SJCRH30 (cell line): ENCODE results near the gene ADGRB3. TPM values are rescaled to one million over a fixed set of nuclear protein-coding genes. Genes with fewer than 3 reads are reported as not detected.
"Not testable (repeated sequence)": the region's sequence is repeated elsewhere in the genome, so short reads cannot be mapped to it uniquely, and the experiment has no call there.

Experiments used
- DNase-seq, 2 experiments: peaks; one replicate each; pipeline ENCODE4 v3.0.0-alpha.2; 2015 to 2020
- H3K27ac ChIP-seq: fragments of 250-450 bp; sonication (Bioruptor Pico); 2 replicates; pipeline ENCODE4 v1.5.1; 2020; ENCODE audit warnings: mild to moderate bottlenecking, moderate library complexity
- H3K27me3 ChIP-seq: fragments of 250-450 bp; sonication (Bioruptor Pico); 2 replicates; pipeline ENCODE4 v1.5.1; 2020; ENCODE audit warnings: mild to moderate bottlenecking, moderate library complexity
- H3K36me3 ChIP-seq: fragments of 250-450 bp; sonication (Bioruptor Pico); 2 replicates; pipeline ENCODE4 v1.5.1; 2020; ENCODE audit warnings: mild to moderate bottlenecking, moderate library complexity
- H3K4me1 ChIP-seq: fragments of 250-450 bp; sonication (Bioruptor Pico); 2 replicates; pipeline ENCODE4 v1.5.1; 2020; ENCODE audit warnings: mild to moderate bottlenecking, moderate library complexity
- H3K4me3 ChIP-seq: fragments of 250-450 bp; sonication (Bioruptor Pico); 2 replicates; pipeline ENCODE4 v1.5.1; 2020; ENCODE audit warnings: mild to moderate bottlenecking, moderate library complexity
- H3K9me3 ChIP-seq: fragments of 250-450 bp; sonication (Bioruptor Pico); replicated peaks from 2 replicates; pipeline ENCODE4 v1.5.1; 2020; ENCODE audit warnings: mild to moderate bottlenecking, moderate library complexity
- total RNA-seq: library from RNA; depleted of rRNA; stranded (reverse); fragments of >200 nt; shearing (Covaris generic); gene quantifications from 2 replicates; pipeline ENCODE4 v1.2.3, GENCODE V29; 2014

ADGRB3 gene
- total RNA-seq, 1 experiment from 2014 or later, result 8.7 TPM

DNA sequence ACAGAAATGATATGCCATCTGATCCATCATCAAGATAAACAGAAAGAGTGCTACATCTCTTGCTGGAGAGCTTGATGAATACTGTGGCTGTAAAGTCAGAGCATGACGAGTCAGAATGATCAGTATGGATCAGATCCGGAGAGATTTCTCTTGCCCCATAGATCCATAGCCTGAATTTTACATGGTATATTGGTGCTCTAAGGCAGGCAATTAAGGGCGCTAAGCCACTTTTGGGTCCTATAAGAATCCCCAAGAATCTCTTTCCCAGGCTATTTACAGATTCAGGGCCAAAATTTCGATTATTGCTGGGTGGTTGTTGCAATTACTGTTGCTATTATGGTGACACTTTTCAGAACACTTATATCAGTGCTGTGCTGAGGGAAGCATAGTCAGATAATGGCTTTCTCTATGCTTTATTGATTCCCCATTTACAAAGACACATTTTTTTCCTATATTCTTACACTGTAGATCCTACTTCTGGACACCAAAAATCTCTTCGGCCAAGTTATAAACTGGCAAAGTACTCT lies 94.4 kb downstream of the ADGRB3 start:
- no peak overlapping the region for H3K27ac ChIP-seq

DNA sequence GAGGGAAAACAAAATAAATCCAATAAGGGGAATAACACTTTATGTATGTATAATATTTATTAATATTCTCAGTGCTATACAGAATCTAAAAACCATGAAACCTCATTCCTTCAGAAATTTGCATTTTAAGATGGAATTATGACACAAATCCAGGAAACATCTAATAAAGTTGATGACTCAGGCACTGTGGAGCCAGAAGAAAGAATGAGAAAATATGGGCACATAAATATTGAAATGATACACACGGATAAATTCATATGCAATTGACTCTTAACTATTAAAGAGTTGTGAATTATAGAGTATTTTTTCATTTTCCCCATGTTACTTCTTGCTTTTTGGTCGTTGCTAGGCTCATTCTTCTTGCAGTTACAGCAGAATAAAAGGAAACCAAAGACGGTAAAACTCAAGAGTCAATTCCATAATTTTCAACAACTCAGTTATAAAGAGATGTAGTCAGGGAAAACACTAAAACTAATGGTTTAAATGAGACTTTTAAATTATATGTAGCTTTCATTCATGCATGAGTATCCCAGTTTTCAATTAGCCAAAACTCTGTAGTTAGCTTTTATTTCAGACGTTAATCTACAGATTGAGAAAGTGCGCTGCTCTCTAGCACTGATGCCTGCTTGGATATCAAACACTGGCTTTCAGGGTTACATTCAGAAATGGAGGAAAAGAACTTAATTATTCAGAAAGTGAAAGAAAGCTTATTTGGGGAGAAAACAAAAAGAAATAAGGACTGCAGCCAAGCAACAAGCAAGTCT lies 95.4 kb downstream of the ADGRB3 start:
- H3K27ac ChIP-seq, result no peak overlapping the region
- H3K9me3 ChIP-seq, result no peaks in the 10 kb centered on the region
- no peak for DNase-seq
- no peak overlapping the region for H3K4me3 ChIP-seq
- peaks cover 7% of the 10 kb centered on the region for H3K4me1 ChIP-seq
- H3K27me3 ChIP-seq, result no peaks in the 10 kb centered on the region
- H3K36me3 ChIP-seq, result no peaks in the 10 kb centered on the region

More for the DNA sequence above, 94.4 kb downstream of the ADGRB3 start:
- Histone ChIP-seq H3K36me3 (no peaks in the 10 kb centered on the region), H3K9me3 (no peaks in the 10 kb centered on the region), H3K27me3 (no peaks in the 10 kb centered on the region), H3K4me1 (peaks cover 12% of the 10 kb centered on the region), H3K4me3 (no peak overlapping the region)
- DNase-seq, result no peak

GRCh38 chr6:68732423-68732822 lies 97.3 kb downstream of the ADGRB3 start:
- Histone ChIP-seq H3K36me3 (no peaks in the 10 kb centered on the region), H3K9me3 (no peaks in the 10 kb centered on the region), H3K4me1 (0 out of 2 replicates have a peak, but pooled peaks cover 3% of the 10 kb centered on the region), H3K4me3 (no peak overlapping the region), H3K27ac (no peak overlapping the region), H3K27me3 (no peaks in the 10 kb centered on the region)
- no peak for DNase-seq

DNA sequence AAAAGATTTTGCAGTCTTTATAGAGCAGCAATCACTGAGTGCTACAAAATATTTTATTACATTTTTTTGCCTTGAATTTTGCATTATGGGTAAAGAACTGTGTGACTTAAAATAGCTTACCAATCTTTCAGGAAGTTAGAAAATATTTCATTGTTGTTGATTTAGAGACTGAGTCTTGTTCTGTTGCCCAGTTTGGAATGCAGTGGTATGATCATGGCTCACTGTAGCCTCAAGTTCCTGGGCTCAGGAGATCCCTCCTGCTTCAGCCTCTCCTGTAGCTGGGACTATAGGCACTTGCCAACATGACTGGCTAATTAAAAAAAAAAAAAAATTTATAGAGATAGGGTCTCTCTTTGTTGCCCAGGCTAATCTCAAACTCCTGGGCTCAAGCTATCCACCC lies 100.8 kb downstream of the ADGRB3 start:
- Histone ChIP-seq H3K36me3 (no peaks in the 10 kb centered on the region), H3K4me1 (no peaks in the 10 kb centered on the region), H3K4me3 (no peak overlapping the region), H3K27ac (no peak overlapping the region), H3K9me3 (no peaks in the 10 kb centered on the region), H3K27me3 (no peaks in the 10 kb centered on the region)
- DNase-seq, result no peak

GRCh38 chr6:68737061-68737460 lies 102.0 kb downstream of the ADGRB3 start:
- H3K4me3 ChIP-seq, result no peak overlapping the region
- H3K27me3 ChIP-seq, result no peaks in the 10 kb centered on the region
- H3K4me1 ChIP-seq, result no peaks in the 10 kb centered on the region
- H3K27ac ChIP-seq, result no peak overlapping the region
- DNase-seq, result no peak
- H3K36me3 ChIP-seq, result no peaks in the 10 kb centered on the region
- H3K9me3 ChIP-seq, result no peaks in the 10 kb centered on the region

- no peak overlapping the region for H3K4me3 ChIP-seq
- H3K27ac ChIP-seq, result no peak overlapping the region
- no peaks in the 10 kb centered on the region for H3K27me3 ChIP-seq
- H3K4me1 ChIP-seq, result no peaks in the 10 kb centered on the region
- no peak for DNase-seq
- no peaks in the 10 kb centered on the region for H3K9me3 ChIP-seq
- H3K36me3 ChIP-seq, result no peaks in the 10 kb centered on the region
These were observed 103.0 kb downstream of the ADGRB3 start for GRCh38 chr6:68738039-68738438.

DNA sequence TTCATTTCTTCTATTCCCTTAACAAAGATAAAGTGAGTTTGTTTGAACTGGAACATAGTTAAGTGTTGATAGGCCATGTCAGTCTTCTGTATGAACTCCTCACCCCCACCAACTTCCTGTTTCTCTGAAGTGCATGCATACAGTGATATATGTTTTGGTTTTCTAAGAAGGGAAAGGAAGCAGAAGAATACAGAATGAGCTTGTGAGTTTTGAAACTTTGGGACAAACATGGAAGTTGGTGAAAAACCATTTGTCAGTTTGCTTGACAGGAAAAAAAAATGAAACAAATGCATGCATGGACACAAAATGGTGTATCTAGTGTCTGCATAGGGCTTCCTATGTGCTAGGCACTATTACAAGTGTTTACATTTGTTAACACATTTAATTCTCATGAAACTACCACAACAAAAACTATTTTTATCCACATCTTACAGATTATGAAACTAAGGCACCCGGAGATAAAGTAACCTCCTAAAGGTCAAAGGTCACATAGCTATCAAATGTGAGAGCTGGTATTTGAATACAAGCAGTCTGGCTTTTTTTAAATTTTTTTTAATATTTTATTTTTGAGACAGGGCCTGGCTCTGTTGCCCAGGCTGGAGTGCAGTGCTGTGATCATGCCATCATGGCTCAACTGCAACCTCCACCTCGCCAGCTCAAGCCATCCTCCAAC lies 105.9 kb downstream of the ADGRB3 start:
- no peak for DNase-seq
- H3K9me3 ChIP-seq, result no peaks in the 10 kb centered on the region
- H3K4me3 ChIP-seq, result no peak overlapping the region
- no peaks in the 10 kb centered on the region for H3K27me3 ChIP-seq
- H3K36me3 ChIP-seq, result no peaks in the 10 kb centered on the region
- H3K27ac ChIP-seq, result no peak overlapping the region
- no peaks in the 10 kb centered on the region for H3K4me1 ChIP-seq

- no peaks in the 10 kb centered on the region for H3K27me3 ChIP-seq
- no peak for DNase-seq
- no peaks in the 10 kb centered on the region for H3K4me1 ChIP-seq
These were observed 106.7 kb downstream of the ADGRB3 start for GRCh38 chr6:68741501-68742386.

GRCh38 chr6:68743099-68743498 lies 108.0 kb downstream of the ADGRB3 start:
- Histone ChIP-seq H3K27me3 (no peaks in the 10 kb centered on the region), H3K4me1 (no peaks in the 10 kb centered on the region), H3K27ac (no peak overlapping the region), H3K9me3 (no peaks in the 10 kb centered on the region), H3K36me3 (no peaks in the 10 kb centered on the region), H3K4me3 (no peak overlapping the region)
- DNase-seq, result no peak

More at GRCh38 chr6:68741501-68742386, 106.7 kb downstream of the ADGRB3 start:
- no peak overlapping the region for H3K27ac ChIP-seq
- H3K4me3 ChIP-seq, result no peak overlapping the region
- H3K9me3 ChIP-seq, result no peaks in the 10 kb centered on the region
- H3K36me3 ChIP-seq, result no peaks in the 10 kb centered on the region

DNA sequence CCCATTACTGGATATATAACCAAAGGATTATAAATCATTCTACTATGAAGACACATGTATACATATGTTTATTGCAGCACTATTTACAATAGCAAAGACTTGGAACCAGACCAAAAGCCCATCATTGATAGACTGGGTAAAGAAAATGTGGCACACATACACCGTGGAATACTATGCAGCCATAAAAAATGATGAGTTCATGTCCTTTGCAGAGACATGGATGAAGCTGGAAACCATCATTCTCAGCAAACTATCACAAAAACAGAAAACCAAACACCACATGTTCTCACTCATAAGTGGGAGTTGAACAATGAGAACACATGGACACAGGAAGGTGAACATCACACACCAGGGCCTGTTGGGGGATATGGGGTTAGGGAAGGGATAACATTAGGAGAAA lies 109.3 kb downstream of the ADGRB3 start:
- not testable (repeated sequence) for H3K27ac ChIP-seq, H3K27me3 ChIP-seq, H3K4me1 ChIP-seq, DNase-seq, H3K4me3 ChIP-seq, H3K36me3 ChIP-seq, H3K9me3 ChIP-seq

DNA sequence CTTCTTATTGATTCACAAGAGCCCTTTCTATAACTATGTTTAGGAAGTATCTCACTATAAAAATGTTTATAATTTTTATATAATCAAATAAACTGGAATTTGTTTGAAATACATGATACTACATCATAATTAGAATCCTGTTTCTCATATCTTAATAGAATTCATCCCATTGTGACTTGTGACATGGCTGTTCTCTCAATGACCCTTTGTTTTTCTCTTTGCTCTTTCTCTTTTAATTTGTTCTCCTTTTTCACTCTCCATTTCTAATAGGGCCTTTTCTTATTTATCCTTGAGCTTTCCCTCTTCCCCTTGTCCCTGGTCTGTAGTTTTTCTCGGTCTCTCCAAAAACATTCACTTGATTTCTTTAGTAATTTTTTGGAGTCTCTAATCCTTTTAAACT lies 111.3 kb downstream of the ADGRB3 start:
- Histone ChIP-seq H3K27me3 (no peaks in the 10 kb centered on the region), H3K9me3 (no peaks in the 10 kb centered on the region), H3K4me3 (no peak overlapping the region), H3K36me3 (no peaks in the 10 kb centered on the region), H3K4me1 (no peaks in the 10 kb centered on the region), H3K27ac (no peak overlapping the region)
- DNase-seq, result no peak

- no peaks in the 10 kb centered on the region for H3K36me3 ChIP-seq
- H3K4me1 ChIP-seq, result no peaks in the 10 kb centered on the region
- H3K27ac ChIP-seq, result no peak overlapping the region
- no peaks in the 10 kb centered on the region for H3K27me3 ChIP-seq
- no peaks in the 10 kb centered on the region for H3K9me3 ChIP-seq
- DNase-seq, result no peak
- H3K4me3 ChIP-seq, result no peak overlapping the region
These were observed 112.2 kb downstream of the ADGRB3 start for GRCh38 chr6:68747110-68747790.

GRCh38 chr6:68747832-68748231 lies 112.8 kb downstream of the ADGRB3 start:
- not testable (repeated sequence) for H3K4me1 ChIP-seq, H3K27me3 ChIP-seq, DNase-seq

DNA sequence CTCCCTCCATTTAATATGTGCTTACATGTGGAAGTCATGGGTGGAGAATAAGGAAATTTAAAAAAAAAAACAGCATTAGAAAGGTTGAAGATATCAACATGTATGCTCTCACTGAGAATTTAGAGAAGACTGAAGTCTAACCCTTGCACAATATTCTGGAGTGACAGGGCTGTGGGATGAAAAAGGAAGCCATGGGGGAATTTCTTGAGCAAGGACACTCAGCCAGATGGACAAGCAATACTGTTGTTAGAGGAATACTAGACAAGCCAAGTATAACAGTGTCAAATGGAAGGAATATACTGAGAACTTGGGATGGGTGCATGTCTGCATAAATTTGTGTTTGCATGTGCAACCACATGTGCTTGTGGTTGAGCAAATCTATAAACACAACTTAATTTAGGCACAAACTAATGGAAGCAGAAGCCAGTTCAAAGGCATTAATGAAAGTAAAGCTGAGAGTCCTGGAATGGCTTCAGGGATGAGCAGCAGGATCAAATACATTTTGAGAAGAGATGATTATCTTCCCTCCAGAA lies 119.7 kb downstream of the ADGRB3 start:
- no peaks in the 10 kb centered on the region for H3K4me1 ChIP-seq
- no peak overlapping the region for H3K27ac ChIP-seq
- no peaks in the 10 kb centered on the region for H3K9me3 ChIP-seq
- no peak for DNase-seq
- H3K36me3 ChIP-seq, result no peaks in the 10 kb centered on the region
- no peak overlapping the region for H3K4me3 ChIP-seq
- no peaks in the 10 kb centered on the region for H3K27me3 ChIP-seq

More at GRCh38 chr6:68747832-68748231, 112.8 kb downstream of the ADGRB3 start:
- not testable (repeated sequence) for H3K36me3 ChIP-seq, H3K4me3 ChIP-seq, H3K9me3 ChIP-seq, H3K27ac ChIP-seq
